A549 treated with Hydrocortisone at 1 μM for 4 hours (cell line): ENCODE data around the gene HES1. TPM values are rescaled to one million over a fixed set of nuclear protein-coding genes. Genes with fewer than 3 reads are reported as not detected.

ENCODE experiments used
- total RNA-seq: library from RNA; stranded (reverse); fragments of 200-300 nt; extraction: Qiagen RNA extraction; gene quantifications from 5 replicates; pipeline ENCODE4 v1.2.3, GENCODE V29; 2022

The HES1 gene
- total RNA-seq = 8.7 to 14.2 TPM (median 11.5 TPM) in 5 replicates

GRCh38 chr3:194135806-194136518 lies at the start of gene HES1:
HES1 (plus strand) TSS chr3:194136148; CDS start chr3:194136381, 233 bp downstream.

Other genes starting within 250 kb of the HES1 start
- not detected in 5 replicates for gene CPN2, start 215.2 kb downstream of the HES1 start, total RNA-seq
- 0.09 to 0.21 TPM (median 0.18 TPM) in 5 replicates for gene LRRC15, start 233.6 kb downstream of the HES1 start, total RNA-seq